SK-N-SH (cell line): Measurements from ENCODE around the gene PAM. TPM values are rescaled to one million over a fixed set of nuclear protein-coding genes. Genes with fewer than 3 reads are reported as not detected.

Experiments used
- CTCF ChIA-PET: fragments of 300-600, 350-600 bp; formaldehyde crosslinking; extraction: SDS; loops from one replicate; lab custom pipeline; 2021; lab: Yijun Ruan, JAX
- POLR2A ChIA-PET: fragments of 350-600 bp; sonication (Branson Sonifier 250); formaldehyde crosslinking; extraction: SDS; loops from one replicate; lab custom pipeline; 2020; ENCODE audit warnings: antibody characterized with exemption, inconsistent platforms; lab: Yijun Ruan, JAX
- DNase-seq: peaks from one replicate; pipeline ENCODE4 v3.0.0; 2012
- H2AFZ ChIP-seq: fragments of 200-600 bp; sonication (generic); 2 replicates; pipeline ENCODE4 v1.8.1; 2016; ENCODE audit warnings: antibody characterized with exemption, mild to moderate bottlenecking, low read depth
- H3F3A ChIP-seq: fragments of 200-600 bp; sonication (generic); replicated peaks from 2 replicates; pipeline ENCODE3; 2016; ENCODE audit warnings: antibody characterized with exemption, mild to moderate bottlenecking; ENCODE audit not compliant: insufficient read depth
- H3K27ac ChIP-seq, 2 experiments: fragments of 200-500 bp in 1 of 2; fragments of 200-600 bp in 1 of 2; sonication (Bioruptor generic) in 1 of 2; sonication (generic), shearing (Covaris generic) in 1 of 2; 2 replicates each; pipeline versions ENCODE4 v1.5.1 to v1.6.1; 2014 to 2016; ENCODE audit warnings: low read depth in 2 of 2, inconsistent platforms in 1 of 2, low read length in 1 of 2, mild to moderate bottlenecking in 1 of 2, mixed read lengths in 1 of 2
- H3K27me3 ChIP-seq: fragments of 200-600 bp; sonication (generic), shearing (Covaris generic); 2 replicates; pipeline ENCODE4 v1.6.1; 2016; ENCODE audit warnings: mixed run types; ENCODE audit not compliant: insufficient read depth
- H3K36me3 ChIP-seq, 2 experiments: fragments of 200-500 bp in 1 of 2; fragments of 200-600 bp in 1 of 2; sonication (Bioruptor generic) in 1 of 2; sonication (generic) in 1 of 2; replicated peaks in 1 of 2; 2 replicates each; pipeline versions ENCODE3 to v1.5.1; 2014 to 2016; ENCODE audit warnings: low read length in 1 of 2, mild to moderate bottlenecking in 1 of 2; ENCODE audit not compliant: insufficient read depth in 2 of 2, control insufficient read depth in 1 of 2
- H3K4me1 ChIP-seq, 2 experiments: fragments of 200-500 bp in 1 of 2; fragments of 200-600 bp in 1 of 2; sonication (Bioruptor generic) in 1 of 2; sonication (generic), shearing (Covaris generic) in 1 of 2; 2 replicates each; pipeline versions ENCODE4 v1.5.1 to v1.6.1; 2014 to 2016; ENCODE audit warnings: low read depth in 1 of 2, low read length in 1 of 2, mixed run types in 1 of 2; ENCODE audit not compliant: insufficient read depth in 2 of 2, control insufficient read depth in 1 of 2
- H3K4me2 ChIP-seq: fragments of 200-600 bp; sonication (generic), shearing (Covaris generic); 2 replicates; pipeline ENCODE4 v1.6.1; 2017; ENCODE audit warnings: mixed run types
- H3K4me3 ChIP-seq, 2 experiments: fragments of 200-500 bp in 1 of 2; fragments of 200-600 bp in 1 of 2; sonication (Bioruptor generic) in 1 of 2; sonication (generic), shearing (Covaris generic) in 1 of 2; 2 replicates each; pipeline versions ENCODE4 v1.5.1 to v1.8.1; 2014 to 2016; ENCODE audit warnings: low read depth in 2 of 2, inconsistent platforms in 1 of 2, low read length in 1 of 2, mild to moderate bottlenecking in 1 of 2, mixed read lengths in 1 of 2, moderate library complexity in 1 of 2
- H3K79me2 ChIP-seq: fragments of 200-600 bp; sonication (generic); 2 replicates; pipeline ENCODE4 v1.8.1; 2017; ENCODE audit warnings: mild to moderate bottlenecking; ENCODE audit not compliant: insufficient read depth
- H3K9ac ChIP-seq: fragments of 200-600 bp; sonication (generic); 2 replicates; pipeline ENCODE4 v1.6.1; 2017; ENCODE audit warnings: mixed run types
- H3K9me2 ChIP-seq: fragments of 200-600 bp; sonication (generic); 2 replicates; pipeline ENCODE4 v1.6.1; 2017; ENCODE audit warnings: mixed run types
- H3K9me3 ChIP-seq: fragments of 200-600 bp; sonication (generic); 2 replicates; pipeline ENCODE4 v1.6.1; 2017; ENCODE audit warnings: mixed run types, mild to moderate bottlenecking, moderate library complexity
- H4K20me1 ChIP-seq: fragments of 200-600 bp; sonication (generic); 2 replicates; pipeline ENCODE4 v1.6.1; 2017; ENCODE audit warnings: mild to moderate bottlenecking, mixed run types; ENCODE audit not compliant: insufficient read depth
- FOSL2 ChIP-seq: IDR thresholded peaks from 2 replicates; pipeline ENCODE4 v1.4.0; 2012; ENCODE audit warnings: low read depth, mild to moderate bottlenecking, moderate library complexity, borderline replicate concordance
- MXI1 ChIP-seq: IDR thresholded peaks from 2 replicates; pipeline ENCODE4 v1.6.1; 2012; ENCODE audit warnings: mild to moderate bottlenecking, low read depth, low read length, improper control_type of control experiment
- PBX3 ChIP-seq: IDR thresholded peaks from 2 replicates; pipeline ENCODE4; 2012
- SMC3 ChIP-seq: IDR thresholded peaks from 2 replicates; pipeline ENCODE4 v1.6.1; 2012; ENCODE audit warnings: low read depth, low read length, improper control_type of control experiment
- WGBS: methylation state at CpG from one replicate; pipeline ENCODE4 v1.1.6; 2017; ENCODE audit warnings: low lambda C conversion rate; 5-methylcytosine and 5-hydroxymethylcytosine counted together
- polyA plus RNA-seq, 3 experiments: library from polyadenylated mRNA; depleted of rRNA; stranded (reverse); fragments of >200 nt; gene quantifications; 2 replicates each; pipeline ENCODE4 v1.2.3, GENCODE V29; 2012

The PAM gene
- polyA plus RNA-seq, 1 of the 3 experiments (the other 2 are of a cell fraction): 507 TPM

GRCh38 chr5:103075442-103075841 is 320.3 kb downstream of the PAM start:
- Histone ChIP-seq H3K4me1 (no peaks in the 10 kb centered on the region), H2AFZ (no peak overlapping the region), H3K27me3 (no peaks in the 10 kb centered on the region), H3K36me3 (no peaks in the 10 kb centered on the region), H3K27ac (no peak overlapping the region), H4K20me1 (no peaks in the 10 kb centered on the region), H3K9me2 (0 out of 2 replicates have a peak, but pooled peaks cover 1% of the 10 kb centered on the region), H3K9ac (no peak overlapping the region), H3K79me2 (no peaks in the 10 kb centered on the region), H3K4me3 (no peak overlapping the region), H3K4me2 (no peak overlapping the region), H3F3A (no peaks in the 10 kb centered on the region), H3K9me3 (peaks cover 7% of the 10 kb centered on the region; the same call in 1 of the 2 replicates)
- no peak for DNase-seq
- CTCF ChIA-PET: no interaction called here
- WGBS: 51% methylated on average over 3 of the region's 4 CpGs
- POLR2A ChIA-PET: no interaction called here
- no peak for TF ChIP-seq MXI1
- no peak for TF ChIP-seq FOSL2
- TF ChIP-seq SMC3: no peak
- no peak for TF ChIP-seq PBX3
